Measurements from ENCODE around the gene BBC3.
"Not testable (repeated sequence)": the region's sequence is repeated elsewhere in the genome, so short reads cannot be mapped to it uniquely, and the experiment has no call there.

Gene BBC3

DNA sequence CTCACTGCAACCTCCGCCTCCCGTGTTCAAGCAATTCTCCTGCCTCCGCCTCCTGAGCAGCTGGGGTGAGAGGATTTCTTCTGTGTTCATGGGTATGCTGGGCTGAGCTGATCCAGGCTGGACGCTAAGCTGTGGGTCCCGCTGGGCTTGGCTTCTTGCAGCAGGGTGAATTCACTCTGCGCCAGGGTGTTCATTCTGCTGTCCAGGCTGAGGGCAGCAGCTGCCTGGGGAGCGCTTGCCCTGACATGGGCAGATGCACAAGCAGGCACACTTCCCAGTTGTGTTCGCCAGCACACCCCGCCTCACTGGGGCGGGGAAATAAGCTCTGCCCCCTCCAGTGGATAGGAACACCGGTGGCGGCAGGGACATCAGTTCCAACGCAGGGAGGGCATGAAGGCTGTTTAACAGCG, 36.4 kb upstream of the BBC3 start:
- no peak for TF ChIP-seq CTCF (IDR thresholded peaks at IDR 0.05; ENCODE audit: insufficient read depth, low read depth, low read length, missing control alignments)
- no peak for DNase-seq (ENCODE audit: low read depth)
- no peak overlapping the region for H3K4me3 ChIP-seq (ENCODE audit: low read depth, low read length)

DNA sequence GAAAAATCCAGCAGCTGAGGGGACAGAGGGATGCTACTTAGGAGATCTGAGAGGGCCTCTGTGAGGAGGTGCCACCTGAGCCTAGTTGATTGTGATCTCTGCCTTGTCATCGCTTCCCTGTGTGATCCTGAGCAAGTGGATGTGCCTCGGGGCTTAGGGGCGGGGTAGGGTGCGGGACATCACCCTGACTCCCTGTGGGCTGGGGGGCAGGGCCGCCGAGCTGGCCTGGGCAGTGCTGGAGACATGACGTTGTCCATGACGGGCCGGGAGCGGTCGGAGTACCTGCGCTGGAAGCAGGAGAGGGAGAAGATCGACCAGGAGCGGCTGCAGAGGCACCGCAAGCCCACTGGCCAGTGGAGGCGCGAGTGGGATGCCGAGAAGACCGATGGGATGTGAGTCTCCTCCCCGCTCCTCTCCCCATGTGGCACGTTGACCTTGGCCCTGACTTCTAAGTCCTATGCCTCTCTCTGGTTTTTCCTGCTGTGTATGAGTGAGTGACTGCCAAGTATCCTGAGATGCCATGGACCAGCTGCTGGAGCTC, 35.5 kb upstream of the BBC3 start:
- no peak for TF ChIP-seq CTCF (IDR thresholded peaks at IDR 0.05; ENCODE audit: insufficient read depth, low read depth, low read length, missing control alignments)
- DNase-seq (ENCODE audit: low read depth): no peak
- H3K4me3 ChIP-seq (ENCODE audit: low read depth, low read length): no peak overlapping the region

DNA sequence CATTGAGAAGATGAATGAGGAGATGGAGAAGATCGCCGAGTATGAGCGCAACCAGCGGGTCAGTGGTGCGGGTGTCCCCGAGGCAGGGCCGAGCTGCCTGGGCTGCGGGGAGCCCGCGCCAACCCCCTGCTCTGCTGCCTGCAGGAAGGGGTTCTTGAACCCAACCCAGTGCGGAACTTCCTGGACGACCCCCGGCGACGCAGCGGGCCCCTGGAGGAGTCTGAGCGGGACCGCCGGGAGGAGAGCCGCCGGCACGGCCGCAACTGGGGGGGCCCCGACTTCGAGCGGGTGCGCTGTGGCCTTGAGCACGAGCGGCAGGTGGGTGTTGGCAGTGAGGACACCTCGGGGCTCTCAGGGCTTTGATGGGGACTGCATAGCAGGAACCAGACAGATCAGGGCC, 33.6 kb upstream of the BBC3 start:
- no peak for TF ChIP-seq CTCF (IDR thresholded peaks at IDR 0.05; ENCODE audit: insufficient read depth, low read depth, low read length, missing control alignments)
- DNase-seq (ENCODE audit: low read depth): no peak
- H3K4me3 ChIP-seq (ENCODE audit: low read depth, low read length): no peak overlapping the region

DNA sequence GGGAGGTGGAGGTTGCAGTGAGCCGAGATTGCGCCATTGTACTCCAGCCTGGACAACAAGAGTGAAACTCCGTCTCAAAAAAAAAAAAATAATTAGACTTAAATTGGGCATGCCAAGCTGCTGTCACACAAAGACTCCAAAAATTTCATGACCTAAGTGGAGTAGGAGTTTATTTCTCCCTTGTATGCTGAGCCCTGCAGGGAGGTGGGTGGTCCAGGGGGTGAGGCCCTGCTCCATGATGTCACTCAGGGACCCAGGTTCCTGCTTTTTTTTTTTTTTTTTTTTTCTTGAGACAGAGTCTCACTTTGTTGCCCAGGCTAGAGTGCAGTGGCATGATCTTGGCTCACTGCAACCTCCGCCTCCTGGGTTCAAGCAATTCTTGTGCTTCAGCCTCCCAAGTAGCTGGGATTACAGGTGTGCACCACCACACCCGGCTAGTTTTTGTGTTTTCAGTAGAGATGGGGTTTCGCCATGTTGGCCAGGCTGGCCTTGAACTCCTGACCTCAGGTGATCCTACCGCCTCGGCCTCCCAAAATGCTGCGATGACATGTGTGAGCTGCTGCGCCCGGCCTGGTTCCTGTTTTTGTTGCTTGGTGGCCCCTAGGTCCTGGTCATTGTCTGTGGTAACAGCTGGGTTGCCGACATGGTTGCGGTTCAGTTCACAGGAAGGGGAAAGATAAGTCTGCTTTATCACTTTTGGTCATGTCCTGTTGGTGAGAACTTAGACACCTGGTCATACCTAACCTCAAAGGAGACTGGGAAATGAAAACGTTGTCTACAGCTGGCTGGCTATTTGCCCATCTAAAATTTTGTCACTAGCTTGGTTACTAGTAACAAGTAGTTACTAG, 31.2 kb upstream of the BBC3 start:
- peak; percentile 98 for DNase-seq (ENCODE audit: low read depth)

GRCh38 chr19:47260476-47260875, 29.5 kb upstream of the BBC3 start:
- H3K4me3 ChIP-seq (ENCODE audit: low read depth, low read length): no peak overlapping the region
- TF ChIP-seq CTCF (IDR thresholded peaks at IDR 0.05; ENCODE audit: insufficient read depth, low read depth, low read length, missing control alignments): no peak
- DNase-seq (ENCODE audit: low read depth): no peak

More for the DNA sequence above, 31.2 kb upstream of the BBC3 start:
- H3K4me3 ChIP-seq (ENCODE audit: low read depth, low read length): not testable (repeated sequence)

DNA sequence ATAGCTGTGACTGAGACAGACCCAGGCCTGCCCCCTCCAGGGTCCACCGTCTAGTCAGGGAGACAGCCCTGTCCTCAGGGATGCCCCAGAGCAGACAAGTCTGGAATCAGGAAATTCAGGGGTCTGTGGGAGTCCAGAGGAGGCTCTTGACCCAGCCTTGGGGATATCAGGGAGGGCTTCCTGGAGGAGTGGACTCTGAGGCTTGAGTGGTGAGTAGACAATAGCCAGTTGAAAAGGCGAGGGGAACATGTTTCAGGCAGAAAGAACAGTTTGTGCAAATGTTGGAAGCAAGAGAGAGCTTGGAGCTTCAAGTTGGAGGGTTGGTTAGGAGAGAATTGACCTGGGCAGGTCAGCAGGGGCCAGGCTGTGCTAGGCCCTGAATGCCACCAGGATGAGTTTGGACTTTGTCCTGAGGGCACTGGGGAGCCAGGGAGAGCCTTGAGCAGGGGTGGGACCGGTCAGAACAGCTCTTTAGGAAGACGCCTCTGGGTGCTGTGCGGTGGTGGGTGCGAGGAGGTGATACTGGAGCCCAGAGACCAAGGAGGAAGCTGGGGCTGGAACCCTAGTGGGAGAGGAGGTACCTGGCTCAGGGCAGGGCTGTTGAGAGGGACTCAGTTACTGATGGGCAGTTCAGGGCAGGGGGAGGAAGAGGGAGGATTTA, 28.0 kb upstream of the BBC3 start:
- no peak overlapping the region for H3K4me3 ChIP-seq (ENCODE audit: low read depth, low read length)

More for the DNA sequence above, 28.0 kb upstream of the BBC3 start:
- no peak for TF ChIP-seq CTCF (IDR thresholded peaks at IDR 0.05; ENCODE audit: insufficient read depth, low read depth, low read length, missing control alignments)
- DNase-seq (ENCODE audit: low read depth): no peak
